SK-N-MC (cell line): Measurements from ENCODE around the gene YWHAB.

Experiments
- EZH2 ChIP-seq: fragments of 200-600 bp; sonication (generic); IDR thresholded peaks from one replicate; pipeline ENCODE4 v1.6.1; 2017; ENCODE audit warnings: antibody characterized with exemption
- POLR2AphosphoS5 ChIP-seq: IDR thresholded peaks from 2 replicates; pipeline ENCODE4 v1.6.1; 2012; ENCODE audit warnings: mild to moderate bottlenecking, low read depth, low read length, borderline replicate concordance

GRCh38 chr20:44916586-44916985 lies 31.1 kb downstream of the YWHAB start:
- TF ChIP-seq POLR2AphosphoS5 (no peak), EZH2 (no peak)
